SW 1271 (cell line): ENCODE measurements around the gene STAT1.

ENCODE experiments used
- DNase-seq, 2 experiments: peaks; one replicate each; lab custom pipeline; 2025; lab: John Stamatoyannopoulos, UW

The STAT1 gene

DNA sequence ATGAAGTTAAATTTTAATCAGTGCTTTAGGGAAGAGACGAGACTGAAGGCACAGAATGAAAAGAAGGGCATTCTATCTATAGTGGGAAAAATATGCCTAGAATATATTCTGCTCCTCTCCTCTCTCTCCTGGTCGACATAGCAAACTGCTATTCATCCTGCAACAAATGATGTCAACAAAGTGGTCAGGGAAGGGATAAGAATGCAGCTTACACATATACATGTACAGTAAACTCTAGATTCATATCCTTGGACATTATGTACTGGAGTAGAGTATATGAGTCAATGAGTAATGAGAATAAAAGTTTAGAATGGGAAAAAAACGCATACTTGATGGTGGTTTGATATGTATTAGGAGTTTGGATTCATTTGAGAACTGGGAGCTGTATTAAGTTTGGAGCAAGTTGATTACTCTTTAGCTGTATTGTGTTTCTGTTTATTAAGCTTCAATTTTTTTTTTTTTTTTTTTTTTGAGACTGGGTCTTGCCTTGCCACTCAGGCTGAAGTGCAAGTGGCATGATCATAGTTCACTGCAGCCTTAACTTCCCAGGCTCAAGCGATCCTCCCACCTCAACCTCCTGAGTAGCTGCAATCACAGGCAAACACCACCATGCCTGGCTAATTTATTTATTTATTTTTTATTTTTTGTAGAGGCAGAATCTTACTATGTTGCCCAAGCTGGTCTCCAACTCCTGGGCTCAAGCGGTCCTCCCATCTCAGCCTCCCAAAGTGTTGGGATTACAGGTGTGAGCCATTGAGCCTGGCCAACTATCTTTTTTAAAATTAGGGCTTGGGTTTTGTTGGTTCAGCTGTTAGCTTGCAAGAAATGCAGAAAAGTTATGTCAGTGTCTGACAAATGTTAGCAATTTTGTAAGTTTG lies 53.8 kb downstream of the STAT1 start:
- DNase-seq: no peak

DNA sequence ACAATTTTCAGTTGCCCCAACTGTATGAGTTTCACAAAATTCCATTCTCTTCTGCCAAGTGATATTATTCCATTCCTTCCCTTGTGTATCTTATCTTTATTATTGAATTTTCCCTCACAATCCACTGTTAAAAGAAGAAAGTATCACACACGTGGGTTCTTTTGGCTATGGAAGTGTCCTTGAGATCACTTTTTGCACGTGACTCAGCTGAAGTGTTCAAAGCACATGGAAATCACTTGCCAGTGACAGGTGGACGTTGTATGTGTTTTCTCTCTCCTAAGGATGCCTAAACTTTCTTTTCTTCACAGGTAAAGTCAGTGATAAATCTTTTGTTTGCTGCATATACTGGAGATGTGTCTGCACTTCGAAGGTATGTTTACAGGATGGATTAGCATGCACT lies 60.7 kb downstream of the STAT1 start:
- DNase-seq: no peak

DNA sequence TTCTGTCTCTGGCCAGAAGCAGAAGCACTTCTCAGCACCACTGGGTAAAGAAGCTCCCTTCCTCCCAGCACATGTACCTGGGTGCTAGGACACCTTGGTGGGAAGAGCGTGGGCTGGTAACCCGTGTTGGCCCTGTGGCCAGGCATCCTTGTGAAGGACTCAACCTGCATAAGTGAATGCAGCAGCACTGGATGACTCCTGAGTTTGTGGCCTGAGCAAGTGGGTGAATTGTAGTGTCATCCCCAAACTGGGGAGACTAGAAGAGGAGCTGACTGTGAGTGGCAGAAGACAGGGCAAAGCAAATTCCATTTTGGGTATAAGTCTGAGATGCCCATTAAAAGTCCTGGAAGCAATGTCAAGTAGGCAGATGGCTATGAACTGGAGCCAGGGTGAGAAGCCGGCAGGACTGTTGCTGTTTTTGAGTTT lies 63.4 kb downstream of the STAT1 start:
- DNase-seq: no peak

DNA sequence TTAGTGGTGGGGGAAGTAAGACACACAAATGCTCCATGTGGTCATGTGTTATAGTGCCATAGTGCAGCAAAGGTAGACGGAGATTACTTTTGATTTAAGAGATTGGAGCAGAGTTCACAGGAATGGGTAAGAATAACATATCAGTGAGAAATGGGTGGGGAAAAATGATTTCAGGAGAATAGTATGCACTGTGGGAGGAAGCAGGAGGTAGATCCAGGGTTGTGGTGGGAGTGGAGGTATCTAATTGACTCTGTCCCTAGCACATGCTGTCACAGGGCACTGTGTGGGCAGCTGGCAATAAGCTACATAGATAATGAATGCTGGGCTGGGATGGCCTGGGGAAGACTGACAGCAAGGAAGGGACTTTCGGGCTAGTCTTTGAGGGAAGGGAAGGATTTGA lies 65.3 kb downstream of the STAT1 start:
- DNase-seq: peak in 1 of 2 experiments; percentile 30

DNA sequence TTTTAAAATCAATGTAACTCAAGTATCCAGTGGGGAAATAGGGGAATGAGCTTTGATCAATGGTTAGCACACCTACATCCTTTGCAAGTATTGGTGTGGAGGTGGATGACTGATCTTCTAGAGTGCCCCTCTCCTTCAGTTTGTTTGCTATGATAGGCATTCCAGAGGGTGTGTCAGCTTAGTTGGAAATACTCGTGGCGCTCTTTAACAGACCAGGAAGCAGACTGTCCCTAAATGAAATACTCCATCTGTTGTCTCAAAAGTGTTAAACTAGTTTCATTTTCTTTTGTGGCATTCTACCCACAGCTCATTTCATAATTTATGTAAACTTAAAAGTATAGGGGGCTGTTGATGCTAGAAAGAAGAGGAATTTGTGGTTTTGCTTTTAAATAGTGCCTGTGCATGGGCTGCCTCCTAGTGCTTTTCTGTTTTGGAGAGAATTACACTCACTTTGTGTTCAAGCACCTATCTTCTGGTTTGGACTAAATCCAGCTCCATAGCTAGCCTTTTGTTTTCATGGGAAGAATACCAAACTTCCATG lies 66.2 kb downstream of the STAT1 start:
- peak in 1 of 2 experiments; percentile 46 for DNase-seq

DNA sequence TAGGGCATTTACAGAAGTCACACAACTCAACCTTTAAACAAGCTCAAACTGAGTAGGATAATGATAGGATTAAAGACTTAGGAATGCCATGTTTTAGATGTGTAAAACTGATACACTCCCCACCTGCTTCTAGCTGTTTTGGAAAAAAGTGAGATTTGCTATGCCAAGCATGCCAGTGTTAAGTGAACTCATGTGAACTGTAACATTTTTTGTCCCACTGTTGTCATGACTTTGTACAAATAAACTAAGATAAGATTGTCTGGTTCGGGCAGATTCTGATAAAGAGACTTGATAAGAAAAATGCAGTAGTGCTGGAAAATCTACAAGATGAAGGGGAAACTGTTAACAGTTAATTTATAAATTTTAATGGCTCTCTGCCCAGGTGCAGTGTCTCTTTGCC lies 66.8 kb downstream of the STAT1 start:
- DNase-seq: peak in 1 of 2 experiments; percentile 25

DNA sequence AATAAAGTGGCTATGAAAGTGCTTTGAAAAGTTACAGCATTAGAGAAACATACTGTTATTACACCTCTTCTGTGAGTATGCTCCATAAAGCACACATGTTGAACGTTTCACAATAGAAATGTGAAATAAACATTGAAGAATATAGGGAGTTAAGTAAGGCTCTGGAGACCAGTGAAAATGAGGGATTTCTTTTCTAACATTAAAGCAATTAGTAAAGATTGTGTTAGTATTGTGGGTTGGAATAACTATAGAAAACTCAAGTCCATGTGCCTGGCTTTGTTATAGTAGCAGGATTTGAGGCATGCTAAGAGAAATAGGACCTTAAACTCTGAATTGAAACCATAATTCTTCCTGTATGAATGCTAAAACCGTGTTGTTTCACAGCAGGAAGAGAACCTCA lies 70.3 kb downstream of the STAT1 start:
- no peak for DNase-seq

DNA sequence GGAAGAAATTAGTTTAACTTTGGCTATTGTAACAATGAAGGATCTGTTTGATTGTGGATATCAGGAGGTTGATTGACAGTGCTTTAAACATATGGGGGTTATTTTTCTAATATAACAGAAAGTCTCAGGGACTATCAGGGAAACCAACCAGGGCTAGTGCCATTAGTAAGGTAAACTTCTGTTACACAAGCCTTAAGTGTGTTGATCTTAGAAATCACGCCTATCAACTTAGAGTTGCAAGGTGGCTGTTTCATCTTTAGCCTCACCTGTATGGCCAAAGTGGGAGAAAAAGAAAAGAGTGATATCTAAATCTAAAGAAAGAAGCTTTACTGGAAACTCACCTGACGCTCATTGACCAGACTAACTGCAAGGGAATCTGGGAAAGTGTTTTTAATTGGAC lies 71.3 kb downstream of the STAT1 start:
- DNase-seq: no peak

DNA sequence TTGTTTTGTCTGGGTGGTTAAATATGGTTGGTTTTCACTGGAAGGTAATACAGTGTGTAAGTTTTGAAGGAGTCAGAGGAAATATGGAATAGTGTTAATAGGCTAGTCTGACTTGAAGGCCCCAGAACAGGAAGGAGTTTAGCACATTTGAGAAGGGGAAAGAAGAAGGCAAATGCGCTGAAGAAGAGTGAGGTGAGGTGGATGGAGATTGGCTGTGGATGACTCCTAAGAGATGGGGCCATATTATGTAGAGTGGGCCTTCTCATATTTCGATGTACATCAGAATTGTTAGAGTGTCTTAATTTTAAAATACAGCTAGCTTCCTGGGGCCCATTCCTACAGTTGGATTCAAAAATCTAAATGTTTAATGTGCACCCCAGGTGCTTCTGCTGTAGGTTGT lies 72.4 kb downstream of the STAT1 start:
- DNase-seq: no peak

DNA sequence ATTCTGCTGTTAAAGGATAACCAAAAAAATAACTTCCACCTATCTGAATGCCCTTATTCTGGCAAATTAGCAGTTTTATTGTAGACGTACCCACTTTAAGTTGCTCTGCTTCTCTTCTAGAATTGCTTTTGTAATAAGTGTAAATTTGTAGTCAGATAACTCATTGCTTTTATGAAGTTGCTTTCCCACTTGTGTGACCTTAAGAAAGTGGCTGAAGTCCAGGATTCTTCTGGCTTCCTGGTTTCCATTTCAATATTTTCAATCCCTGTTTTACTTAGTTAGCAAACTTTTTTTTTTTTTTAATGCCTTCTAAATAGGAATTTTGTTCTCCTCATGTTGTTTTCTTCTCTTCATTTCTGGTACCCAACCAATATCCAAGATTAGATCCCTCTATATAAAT lies 73.5 kb downstream of the STAT1 start:
- DNase-seq: no peak

DNA sequence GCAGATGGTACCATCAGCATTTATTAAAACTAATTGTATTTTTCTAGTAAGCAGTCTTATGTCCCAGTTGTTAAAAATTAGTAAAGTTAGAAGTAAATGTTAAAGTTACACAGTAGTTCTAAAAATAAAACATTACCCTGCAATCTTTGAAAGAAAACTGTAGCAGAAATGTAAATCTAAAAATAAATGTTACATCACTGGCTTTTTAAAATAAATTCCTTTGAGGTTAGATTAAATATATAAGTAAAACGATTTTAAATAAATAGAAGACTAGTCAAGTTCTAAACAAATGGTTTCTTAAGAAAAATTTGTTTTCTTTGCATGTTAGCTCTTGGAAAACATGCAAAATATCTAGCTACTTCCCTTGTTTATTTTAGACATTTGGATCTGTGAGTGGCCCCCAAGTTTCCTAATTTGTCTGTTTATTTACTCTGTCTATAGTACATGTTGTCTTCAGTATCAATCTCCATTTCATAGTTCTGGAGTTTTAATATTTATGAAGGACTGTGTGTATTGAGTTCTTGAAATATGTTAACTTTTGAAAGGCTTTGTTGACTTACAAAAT lies 75.1 kb downstream of the STAT1 start:
- DNase-seq: no peak

DNA sequence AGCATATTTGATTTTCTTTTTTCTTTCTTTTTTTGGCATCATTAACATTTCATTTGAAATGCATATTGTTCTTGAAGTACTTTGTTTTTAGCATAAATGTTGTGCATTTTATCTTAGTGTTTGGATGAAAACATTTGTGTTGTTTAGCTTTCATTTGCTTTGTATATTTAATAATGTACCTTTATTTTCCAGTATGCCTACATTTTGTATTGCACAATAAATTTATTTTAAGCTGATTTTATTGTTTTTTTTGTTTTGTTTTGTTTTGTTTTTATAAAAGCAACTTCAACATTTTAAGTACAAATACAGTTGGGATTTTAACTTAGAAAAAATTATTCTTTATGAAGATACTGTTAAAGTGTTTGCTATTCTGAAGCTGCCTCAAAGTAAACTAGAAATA lies 78.9 kb downstream of the STAT1 start:
- DNase-seq: no peak

DNA sequence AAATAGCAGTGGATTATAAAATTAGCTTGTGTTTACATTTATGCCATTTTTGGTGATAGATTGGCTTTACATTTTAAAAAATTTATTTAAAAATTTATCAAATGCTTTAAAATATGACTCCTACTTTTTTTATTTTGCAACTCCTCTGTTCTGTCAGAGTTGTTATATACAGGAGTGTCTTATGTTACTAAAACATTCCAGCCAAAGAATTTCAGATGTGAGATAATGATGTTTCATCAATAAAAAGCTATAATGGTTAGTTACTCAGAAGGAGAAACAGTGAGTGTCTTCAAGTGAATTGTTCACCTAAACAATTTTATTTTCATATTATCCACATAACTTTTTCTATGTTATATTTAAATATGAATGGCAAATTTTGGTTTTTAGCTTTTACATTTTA lies 80.6 kb downstream of the STAT1 start:
- no peak for DNase-seq

DNA sequence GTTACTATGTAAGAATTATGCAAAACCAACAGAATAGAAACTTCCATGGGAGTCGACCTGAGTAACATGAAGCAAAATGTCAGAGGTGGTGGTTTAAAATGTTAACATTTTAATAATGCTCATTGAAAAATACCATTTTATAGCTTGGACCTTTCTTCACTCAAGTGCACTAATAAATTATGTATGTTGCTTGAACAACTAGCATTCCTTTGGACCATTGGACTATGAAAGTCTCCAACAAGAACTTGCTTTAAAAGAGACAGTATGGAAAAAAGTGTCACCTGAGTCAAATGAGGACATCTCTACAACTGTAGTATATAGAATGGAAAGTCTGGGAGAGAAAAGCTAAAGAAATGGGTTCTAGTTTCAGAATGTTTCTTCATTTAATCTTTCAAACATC lies 81.5 kb downstream of the STAT1 start:
- no peak for DNase-seq

DNA sequence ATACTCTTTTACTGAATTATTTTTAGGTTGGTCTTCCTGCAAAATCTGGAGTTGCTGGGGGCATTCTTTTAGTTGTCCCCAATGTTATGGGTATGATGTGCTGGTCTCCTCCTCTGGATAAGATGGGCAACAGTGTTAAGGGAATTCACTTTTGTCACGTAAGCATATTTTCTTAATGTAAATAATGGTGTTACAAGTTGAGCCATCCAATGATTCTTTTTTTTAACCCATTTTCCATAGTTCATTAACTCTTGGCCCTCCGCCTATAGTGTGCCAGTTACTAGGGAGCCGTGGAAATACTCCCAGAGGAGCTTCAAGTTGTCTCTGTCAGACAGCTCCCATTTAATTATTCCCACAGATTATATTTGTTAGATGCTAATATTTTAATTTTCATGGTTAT lies 83.6 kb downstream of the STAT1 start:
- no peak for DNase-seq

DNA sequence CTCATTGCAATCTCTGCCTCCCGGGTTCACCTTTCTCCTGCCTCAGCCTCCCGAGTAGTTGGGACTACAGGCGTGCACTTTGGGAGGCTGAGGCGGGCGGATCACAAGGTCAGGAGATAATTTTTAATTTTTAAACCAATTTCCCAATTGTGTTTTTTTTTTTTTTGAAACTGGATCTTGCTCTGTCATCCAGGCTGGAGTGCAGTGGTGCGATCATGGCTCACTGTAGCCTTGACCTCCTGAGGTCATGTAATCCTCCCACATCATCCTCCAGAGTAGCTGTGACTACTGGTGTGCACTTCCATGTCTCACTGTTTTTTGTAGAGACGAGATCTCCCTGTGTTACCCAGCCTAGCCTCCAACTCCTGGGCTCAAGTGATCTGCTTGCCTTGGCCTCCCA lies 84.1 kb downstream of the STAT1 start:
- DNase-seq: no peak

DNA sequence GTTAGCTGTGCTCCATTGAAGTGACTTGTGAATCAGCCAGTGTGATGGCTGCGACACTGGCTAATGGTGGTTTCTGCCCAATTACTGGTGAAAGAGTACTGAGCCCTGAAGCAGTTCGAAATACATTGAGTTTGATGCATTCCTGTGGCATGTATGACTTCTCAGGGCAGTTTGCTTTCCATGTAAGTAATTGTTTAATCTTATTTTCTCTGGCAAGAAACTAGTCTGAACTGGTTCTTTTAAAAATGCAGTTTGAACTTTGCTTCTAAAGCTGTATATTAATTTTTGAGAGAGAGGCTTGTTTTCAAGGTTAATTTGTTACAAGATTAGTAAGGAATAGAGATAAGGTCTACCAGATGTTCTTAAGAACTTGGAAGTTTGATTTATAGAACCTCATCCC lies 86.7 kb downstream of the STAT1 start:
- DNase-seq: no peak

DNA sequence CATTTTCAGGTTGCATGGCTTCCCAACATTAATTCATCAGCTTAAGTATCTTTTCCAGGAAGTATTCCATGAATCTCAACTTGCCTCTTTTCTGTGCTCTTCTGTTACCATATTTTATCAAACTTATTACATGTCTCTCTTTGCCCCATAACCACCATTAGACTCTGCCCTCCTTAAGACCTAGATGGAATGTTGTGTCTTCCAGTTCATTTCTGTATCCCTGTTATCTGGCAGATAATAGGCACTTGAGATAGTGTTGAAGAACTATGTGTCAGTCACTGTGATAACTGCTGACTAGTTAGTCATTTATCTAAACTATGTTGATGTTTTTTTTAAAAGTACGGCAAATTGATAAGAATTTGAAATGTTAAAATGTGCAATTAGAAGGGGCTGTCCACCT lies 91.6 kb downstream of the STAT1 start:
- DNase-seq: no peak

DNA sequence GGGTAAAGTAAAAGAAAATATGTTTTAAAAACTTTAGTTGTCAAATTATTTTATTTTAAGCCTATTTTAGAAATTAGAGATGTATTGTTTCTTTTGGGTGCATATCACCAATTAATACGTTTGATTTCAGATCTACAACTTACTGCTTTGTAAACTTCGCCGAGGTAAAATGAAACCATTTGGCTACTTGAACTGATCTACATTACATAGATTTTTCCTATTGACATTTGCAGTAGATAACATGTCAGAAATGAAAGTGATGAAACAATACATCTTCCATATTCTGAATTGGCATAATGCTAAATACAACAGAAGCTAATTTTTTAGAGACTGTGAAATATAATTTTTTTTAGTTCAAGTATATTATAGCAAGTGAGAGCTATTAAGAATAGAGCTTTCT lies 93.9 kb downstream of the STAT1 start:
- DNase-seq: no peak
